Glomerular endothelial cell (primary cell): ENCODE measurements around the gene VSIG2. TPM values are rescaled to one million over a fixed set of nuclear protein-coding genes. Genes with fewer than 3 reads are reported as not detected.
"Not testable (repeated sequence)": the region's sequence is repeated elsewhere in the genome, so short reads cannot be mapped to it uniquely, and the experiment has no call there.

Source experiments
- DNase-seq: peaks from one replicate; pipeline ENCODE4 v3.0.0-alpha.2; 2011; ENCODE audit warnings: low read depth, low spot score; ENCODE audit errors: extremely low read depth
- total RNA-seq: library from RNA; depleted of rRNA; stranded (reverse); fragments of >200 nt; gene quantifications from 2 replicates; pipeline ENCODE4 v1.2.3, GENCODE V29; 2015

VSIG2 gene, protein sequence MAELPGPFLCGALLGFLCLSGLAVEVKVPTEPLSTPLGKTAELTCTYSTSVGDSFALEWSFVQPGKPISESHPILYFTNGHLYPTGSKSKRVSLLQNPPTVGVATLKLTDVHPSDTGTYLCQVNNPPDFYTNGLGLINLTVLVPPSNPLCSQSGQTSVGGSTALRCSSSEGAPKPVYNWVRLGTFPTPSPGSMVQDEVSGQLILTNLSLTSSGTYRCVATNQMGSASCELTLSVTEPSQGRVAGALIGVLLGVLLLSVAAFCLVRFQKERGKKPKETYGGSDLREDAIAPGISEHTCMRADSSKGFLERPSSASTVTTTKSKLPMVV
- 1.1 TPM in 1 of 2 replicates, not detected in the other for total RNA-seq

DNA sequence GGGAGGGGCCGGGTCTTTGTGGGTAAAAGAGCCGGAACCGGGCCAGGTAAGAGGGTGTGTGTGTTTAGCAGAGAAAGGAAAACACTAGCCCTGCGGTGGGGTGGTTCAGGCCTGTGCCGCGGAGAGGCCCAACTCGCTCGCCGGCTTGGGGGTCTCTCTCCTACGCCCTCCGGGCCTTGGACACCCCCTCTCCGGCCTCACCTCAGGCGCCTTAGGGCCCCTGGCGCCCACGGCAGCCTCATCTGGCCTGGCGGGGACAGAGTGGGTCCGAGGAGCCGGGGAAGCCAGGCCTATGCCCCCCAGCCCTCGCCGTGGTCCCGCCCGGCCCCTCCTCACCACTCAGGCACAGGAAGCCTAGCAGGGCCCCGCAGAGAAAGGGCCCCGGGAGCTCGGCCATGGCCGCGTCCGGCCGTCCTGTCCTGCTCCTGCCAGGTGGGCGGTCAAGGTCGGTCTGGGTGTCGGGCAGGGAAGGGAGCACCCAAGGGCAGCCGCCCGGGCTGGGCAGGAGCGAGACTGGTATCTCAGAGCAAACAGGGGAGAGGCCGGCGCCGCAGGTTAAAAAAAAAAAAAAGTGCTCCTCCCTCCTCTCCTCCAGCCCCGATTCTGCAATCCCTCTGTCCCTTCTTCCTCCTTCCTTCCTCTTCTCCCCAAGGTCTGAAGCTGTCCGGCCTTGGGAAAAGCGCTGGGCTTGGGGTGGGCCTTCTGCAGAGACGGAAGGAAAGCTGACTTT is at the start of gene VSIG2:
VSIG2 (minus strand) TSS at position 515 of the 730 bp plus-strand sequence; CDS start at position 397, 118 bp downstream.
- DNase-seq: no peak

DNA sequence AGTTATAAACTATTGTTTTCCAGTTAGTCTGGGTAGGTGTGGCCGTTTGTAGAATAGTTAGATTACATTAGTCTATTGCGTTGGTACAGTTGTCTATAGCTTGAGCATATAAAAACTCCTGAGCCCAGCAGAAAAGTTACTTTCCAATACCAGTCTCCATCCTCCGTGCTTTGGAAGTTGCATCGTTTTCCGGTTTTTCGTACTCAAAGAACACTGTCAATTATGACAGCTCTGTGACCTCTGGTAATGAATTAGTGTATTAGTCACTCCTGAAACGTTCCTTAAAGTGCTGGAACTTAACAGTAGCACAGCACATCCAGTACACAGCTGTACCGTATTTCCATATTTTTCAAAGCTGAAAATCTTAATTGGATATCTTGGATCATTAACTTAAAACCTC is 49.0 kb upstream of the VSIG2 start:
- no peak for DNase-seq

DNA sequence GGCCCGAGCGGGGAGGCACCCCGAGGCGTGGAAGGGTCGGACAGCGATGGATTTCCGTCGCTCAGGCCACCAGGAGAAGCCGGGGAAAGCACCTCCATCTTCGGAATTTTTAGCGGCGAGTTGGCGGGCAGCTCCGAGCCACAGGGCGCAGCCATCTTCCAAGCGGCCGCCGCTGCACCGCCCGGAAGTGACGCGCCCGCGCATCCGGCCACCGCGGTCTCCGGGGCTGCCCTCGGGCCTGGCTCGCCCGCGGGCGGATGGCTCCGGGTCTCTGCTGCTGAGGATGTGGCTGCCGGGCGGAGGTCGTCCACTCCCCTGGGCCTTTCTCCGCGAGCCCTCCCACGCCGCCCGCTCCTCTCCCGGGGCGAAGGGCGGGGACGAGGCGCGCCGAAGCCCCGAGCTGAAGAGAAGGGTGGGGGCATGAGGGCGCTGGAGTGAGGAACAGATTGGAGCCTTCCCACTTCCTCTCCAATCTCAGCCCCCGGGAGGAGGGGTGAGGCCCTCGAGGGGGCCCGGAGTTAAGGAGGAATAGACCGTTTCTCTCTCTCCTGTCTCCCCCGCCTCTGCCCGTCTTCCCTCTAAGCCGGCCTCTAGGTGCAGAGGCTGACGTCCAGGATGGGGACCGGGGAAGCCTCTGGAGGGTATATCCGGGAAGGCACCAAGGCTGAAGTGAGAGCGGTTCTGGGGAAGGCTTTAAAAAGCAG is 48.3 kb upstream of the VSIG2 start, which contains the start of gene MSANTD2:
MSANTD2 (minus strand) TSS at position 181 of the 704 bp plus-strand sequence; CDS start at position 155, 26 bp downstream.
- no peak for DNase-seq

DNA sequence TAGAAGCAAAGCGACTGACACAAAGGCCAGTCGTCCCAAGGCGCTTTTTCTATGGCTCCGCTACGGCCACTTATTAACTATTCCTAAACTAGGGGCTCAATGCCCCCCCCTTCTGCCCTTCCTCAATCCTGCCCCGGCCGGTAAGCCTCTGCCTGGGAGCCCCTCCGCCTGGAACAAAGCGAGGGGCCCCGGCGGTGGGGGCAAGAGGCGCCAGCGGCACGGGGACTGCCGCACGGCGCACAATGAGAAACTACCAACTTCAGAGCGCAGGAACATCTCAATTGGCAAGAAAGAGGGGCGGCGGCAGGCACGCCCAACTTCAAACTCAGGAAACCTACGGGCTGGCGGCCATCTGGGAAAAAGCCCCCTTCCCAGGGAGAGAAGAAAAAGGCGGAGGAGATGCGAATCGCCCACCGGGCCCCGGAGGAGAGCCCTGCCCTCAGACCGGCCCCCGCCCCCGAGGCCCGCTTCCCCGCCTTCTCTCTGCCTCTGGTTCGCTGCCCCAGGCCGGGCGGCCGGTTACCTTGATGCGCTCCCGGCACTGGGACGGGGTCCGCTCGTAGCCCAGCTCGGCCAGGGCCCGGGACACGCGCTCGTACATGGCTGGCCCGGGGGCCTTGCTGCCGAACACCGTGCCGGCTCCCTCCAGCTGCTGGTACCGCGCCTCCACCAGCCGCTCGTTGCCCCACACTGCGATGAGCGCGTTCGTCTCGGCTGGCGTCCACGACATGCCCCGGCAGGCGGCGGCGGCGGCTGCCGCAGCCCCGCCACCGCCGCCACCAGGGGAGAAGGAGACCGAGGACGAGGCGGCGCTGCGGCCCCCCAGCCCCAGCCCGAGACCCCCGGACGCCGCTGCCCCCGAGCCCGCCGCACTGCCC is 47.5 kb upstream of the VSIG2 start:
- no peak for DNase-seq

DNA sequence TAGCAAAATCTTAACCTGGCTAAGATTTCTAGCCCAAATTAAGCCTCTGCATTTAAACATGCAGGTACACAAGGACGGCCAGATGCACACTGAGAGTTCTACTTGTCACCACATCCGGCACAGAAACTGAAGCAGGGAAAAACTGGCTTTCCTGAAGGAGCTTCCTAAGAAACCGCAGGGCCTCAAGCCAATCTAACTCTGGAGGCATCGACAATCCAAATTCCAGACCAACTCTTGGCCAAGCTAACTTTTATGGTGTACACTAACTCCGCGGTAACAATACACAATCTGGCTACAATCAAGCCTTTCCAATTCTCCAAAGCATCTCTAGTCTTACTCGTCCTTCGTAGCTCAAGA is 46.9 kb upstream of the VSIG2 start:
- DNase-seq: no peak

DNA sequence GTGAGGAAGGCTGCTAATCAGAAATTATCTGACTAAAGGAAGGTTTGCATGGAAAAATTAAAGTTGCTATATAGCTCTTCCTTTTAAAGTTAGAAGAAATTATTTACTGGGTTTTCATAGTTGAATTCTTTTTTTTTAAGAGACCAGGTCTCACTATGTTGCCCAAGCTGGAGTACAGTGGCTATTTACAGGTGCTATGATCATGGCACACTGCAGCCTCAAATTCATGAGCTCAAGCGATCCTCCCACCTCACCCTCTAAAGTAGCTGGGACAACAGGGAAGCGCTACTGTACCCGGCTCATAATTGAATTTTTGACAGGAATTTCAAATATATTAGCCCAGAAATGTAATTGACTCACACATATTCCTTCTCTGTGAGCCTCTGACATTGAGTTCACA is 44.3 kb upstream of the VSIG2 start:
- no peak for DNase-seq

DNA sequence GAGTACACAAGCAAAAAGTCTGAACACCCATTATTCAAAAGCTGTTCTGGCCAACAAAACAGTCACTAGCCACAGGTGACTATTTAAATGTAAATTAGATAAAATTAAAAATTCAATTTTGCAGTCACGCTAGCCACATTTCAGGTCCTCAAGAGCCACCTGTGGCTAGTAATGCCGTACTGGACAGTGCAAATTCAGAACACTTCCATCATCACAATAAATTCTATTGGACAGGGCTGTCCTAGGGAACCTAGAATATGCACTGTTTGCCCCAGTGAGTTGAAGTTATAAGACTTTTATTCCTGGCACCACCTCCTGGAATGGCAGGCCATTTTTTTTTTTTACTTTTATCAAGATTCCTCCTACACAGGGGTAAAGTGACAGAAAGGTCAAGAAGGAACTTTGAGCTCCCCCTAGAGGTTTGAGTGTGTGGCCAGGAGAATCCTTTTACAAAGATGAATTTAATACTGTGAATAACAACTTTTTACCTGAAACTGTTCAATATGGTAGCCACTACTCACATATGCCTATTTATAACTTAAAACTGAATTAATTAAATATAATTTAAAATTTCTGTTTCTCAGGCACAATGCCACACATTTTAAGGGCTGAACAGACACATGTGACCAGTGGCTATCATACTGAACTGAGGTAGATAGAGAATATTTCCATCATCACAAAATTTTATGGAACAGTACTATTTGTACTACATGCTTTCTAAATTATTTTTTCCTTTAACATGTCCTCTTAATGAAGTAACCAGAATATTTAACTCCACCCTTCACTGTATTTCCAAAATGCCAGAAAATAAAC is 41.6 kb upstream of the VSIG2 start:
- no peak for DNase-seq

DNA sequence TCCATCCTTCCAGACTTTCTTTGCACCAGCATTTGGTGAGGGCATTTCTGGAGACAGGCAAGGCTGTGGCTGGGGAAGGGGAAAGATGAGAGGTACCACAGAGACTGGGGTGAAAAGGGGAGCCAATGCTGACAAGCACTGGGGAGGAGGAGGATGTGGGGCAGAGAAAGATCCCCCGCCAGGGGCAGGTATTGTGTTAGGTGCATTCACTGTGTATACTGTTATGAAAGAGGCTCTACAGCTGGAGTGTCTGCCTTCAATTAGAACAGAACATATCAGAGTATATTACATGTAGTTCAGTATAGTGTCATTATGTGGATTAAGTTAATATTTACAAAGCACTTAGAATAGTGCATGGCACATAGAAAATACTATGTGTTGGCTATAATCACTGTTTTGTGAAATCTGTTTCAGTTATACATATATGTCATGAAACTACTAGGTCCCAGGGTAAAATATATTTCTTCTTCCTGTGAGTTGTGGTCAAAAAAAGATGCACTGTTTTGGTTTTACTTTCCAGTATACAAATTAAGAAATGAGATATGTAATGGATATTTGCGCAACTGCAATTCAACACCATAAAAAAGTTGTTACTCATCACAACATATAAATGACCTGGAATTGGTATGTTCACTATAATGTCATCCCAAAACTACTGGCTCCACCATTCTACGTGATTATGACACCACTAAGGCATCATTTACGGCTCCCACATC is 39.7 kb upstream of the VSIG2 start:
- no peak for DNase-seq

DNA sequence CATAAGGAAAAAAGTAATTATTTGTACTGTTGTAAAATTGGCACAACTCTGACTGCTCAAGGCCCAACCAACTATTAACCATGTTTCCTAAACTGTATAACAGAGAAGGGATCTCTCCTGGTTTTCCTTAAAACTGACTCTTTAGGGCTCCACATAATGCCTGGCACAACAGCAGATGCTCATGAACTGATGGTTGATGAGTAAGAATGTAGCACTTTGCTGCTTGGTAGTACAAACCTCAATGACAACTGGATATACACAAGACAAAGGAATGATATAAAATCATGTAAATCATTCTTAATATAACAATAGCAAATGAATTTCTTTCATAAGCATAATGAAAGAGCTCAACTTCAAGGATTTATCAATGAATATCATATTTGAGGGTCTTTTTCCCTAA is 36.5 kb upstream of the VSIG2 start:
- no peak for DNase-seq

DNA sequence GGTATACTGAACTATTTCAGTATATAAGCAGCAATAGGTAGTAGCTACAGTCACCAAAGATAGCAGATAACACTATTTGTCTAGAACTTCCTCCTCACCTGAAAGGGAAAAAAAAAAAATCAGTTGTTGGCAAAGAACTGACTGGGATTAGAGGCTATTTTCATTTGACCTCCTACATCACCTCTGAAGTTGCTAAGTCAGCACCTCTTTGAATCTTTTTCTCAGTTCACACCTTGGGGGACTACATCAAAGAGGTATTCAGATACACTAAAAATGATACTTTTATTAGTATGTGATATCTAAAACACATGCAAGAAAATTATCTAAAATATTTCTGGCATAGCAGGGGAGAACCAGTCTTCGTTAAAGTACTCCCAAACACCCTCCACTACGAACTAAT is 32.0 kb upstream of the VSIG2 start:
- DNase-seq: no peak

DNA sequence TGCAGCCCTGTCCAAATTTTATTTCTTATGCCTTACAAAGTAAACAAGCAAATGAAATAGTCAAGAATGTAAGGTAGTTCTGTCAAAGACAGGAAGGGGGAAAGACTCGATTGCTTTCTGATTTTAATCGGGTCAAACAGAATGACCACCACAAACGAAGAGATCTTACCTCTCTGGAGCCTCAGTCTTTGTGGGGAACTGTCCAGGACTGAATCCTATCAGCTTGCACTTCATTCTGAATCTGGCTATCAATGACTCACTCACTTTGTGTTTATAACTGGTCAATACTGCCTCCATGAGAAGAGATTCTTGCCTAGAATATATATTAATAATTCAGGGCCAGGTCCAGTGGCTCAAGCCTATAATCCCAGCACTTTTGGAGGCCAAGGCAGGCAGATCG is 30.9 kb upstream of the VSIG2 start:
- DNase-seq: no peak

DNA sequence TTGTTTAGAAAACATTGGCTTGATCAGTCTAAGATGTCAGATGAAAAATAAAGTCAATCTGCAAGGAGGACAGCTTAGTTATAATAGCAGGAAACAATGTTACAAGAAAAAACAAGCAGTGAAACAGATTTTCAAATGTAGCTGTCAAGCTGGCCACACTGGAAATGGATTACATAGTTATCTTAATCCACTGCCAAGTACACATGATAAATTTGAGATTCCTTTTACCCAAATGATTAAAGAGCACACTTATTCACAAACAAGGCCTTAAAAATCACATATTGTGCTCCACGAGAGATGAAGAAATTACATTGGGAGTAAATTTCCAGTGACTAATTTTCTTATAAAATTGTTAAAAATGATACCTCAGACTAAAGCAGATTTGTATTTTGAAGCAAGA is 27.5 kb upstream of the VSIG2 start:
- DNase-seq: no peak

DNA sequence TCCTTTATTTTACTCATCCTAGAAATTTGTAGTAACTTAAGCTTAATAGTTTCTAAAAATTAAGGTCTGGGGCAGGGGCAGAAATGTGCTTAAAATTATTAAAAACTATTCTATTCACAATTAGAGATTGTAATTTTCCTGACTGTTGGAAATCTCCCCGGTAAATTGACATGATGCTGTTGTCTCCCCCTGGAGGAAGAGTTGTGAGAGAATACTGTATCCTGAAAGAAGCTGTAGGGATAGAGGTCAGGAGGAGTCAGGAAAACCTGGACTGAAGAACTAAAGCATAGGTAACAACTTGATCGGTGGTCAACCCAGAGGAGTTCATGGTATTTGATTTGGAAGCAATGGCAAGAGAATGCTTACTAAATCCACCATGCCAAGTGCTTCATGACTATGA is 26.2 kb upstream of the VSIG2 start:
- no peak for DNase-seq

DNA sequence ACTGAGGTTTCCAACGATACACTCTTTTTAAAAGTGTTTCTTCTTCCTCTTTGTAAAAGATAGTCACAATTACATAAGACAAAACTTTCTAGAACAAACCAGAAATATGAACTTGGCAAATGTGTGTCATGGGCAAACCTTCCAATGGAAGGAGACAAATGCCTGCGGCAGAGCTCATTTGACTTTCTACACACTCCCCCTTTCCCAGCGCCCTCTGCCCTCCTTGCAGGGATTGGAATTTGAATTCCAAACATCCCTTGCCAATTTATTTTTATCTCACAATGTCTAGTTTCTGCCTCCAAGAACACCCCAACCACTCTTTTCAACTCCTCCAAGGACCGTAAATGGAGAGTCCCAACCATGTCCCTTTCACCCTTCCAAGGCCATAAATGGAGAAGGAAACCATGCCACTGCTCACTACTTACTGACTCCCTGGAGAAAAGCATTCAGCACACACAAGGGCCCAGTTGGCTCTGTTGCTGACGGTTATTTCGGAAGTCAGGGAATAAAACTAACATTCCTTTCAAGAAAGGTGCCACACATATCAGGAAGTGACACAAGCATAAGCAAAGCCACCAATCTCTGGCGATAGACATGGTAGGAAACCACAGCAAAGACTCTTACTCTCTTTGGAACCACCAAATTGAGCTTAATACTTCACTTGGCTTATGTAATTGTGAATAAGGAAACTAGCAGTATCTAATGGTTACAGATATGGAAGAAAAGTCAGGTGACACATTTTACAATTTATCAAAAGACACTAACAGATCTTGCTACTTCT is 25.0 kb upstream of the VSIG2 start:
- DNase-seq: no peak

DNA sequence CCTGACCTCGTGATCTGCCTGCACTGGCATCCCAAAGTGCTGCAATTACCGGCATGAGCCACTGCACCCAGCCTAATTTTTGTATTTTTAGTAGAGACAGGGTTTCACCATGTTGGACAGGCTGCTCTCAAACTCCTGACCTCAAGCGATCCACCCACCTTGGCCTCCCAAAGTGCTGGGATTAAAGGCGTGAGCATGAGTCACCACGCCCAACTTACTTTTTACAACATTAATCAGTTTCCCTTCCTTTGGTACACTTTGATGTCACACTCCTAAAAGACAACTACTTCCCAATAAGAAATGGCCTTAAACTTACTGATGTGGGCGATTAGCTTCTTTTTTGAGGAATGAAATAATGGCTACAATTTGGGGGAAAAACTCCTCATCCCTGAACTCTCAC is 18.9 kb upstream of the VSIG2 start:
- not testable (repeated sequence) for DNase-seq

DNA sequence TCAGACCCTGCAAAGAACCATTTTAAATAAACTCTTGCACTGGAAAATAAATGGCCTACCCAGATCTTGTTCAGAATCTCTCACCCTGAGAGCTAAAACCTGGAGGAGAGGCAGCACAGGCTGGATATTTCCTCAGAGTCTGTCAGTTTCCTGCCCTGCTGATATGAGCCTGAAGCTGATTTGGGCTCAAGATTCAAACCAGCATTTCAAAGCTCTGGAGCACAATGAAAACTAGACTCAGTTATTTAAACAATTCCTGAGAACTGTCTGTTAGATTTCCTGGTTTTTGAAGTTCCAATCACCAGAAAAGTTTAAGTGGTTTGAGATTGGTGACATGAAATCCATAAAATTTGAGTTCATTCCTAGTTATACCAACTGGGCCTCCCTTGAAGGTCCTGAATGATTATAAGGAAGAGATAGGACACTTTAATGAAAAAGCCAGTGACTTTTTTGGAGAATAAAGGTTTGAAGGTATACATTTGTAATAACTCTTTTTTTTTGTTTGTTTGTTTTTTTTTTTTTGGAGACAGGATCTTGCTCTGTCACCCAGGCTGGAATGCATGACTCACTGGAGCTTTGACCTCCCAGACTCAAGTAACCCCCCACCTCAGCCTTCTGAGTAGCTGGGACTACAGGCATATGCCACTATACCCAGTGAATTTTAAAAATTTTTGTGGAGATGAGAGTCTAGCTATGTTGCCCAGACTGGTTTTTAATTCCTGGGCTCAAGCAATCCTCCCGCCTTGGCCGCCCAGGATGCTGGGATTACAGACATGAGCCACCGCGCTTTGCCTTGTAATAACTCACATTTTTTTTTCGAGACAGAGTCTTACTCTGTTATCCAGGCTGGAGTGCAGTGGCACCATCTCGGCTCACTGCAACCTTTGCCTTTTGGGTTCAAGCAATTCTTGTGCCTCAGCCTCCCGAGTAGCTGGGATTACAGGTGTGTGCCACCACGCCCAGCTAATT is 18.0 kb upstream of the VSIG2 start:
- no peak for DNase-seq

DNA sequence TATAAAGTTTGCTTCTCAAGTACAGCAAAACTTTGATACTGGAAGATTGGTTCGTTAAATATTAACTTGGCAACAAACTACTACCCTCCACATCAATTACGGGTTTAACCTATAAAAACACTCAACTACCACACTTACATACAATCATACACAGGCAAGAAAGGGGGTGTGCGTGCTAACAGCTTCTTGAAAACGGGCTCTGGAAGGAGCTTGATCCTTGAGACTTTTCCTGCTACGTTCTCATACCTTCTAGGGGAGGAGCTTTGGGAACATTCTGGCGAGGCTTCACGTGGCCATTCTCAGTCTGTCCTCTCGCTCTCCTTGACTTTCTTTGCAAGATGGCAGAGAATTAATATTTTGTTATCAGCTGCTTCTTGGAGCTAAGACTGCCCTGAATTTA is 16.9 kb upstream of the VSIG2 start:
- DNase-seq: no peak
